IMR-90 (cell line): ENCODE data around the gene CSHL1. TPM values are rescaled to one million over a fixed set of nuclear protein-coding genes. Genes with fewer than 3 reads are reported as not detected.
"Not testable (repeated sequence)": the region's sequence is repeated elsewhere in the genome, so short reads cannot be mapped to it uniquely, and the experiment has no call there.

Experiments
- ATAC-seq: fragments of 200-7000 bp; cut with Tn5 transposase; 2 replicates; pipeline ENCODE4 v1.9.1; 2020; ENCODE audit warnings: low read depth, mild to moderate bottlenecking, moderate library complexity
- BruUV-seq: library from RNA; stranded (reverse); fragments of 400-500 nt; replicated peaks from 2 replicates; lab custom pipeline; 2021; lab: Mats Ljungman, UMichigan
- CTCF ChIA-PET: fragments of 300-600 bp; formaldehyde crosslinking; extraction: SDS; loops from one replicate; lab custom pipeline; 2021; ENCODE audit warnings: antibody characterized with exemption; lab: Yijun Ruan, JAX
- POLR2A ChIA-PET: fragments of 300-600 bp; sonication (Branson Sonifier 250); formaldehyde crosslinking; loops from one replicate; lab custom pipeline; 2022; ENCODE audit warnings: antibody characterized with exemption; ENCODE audit not compliant: unreplicated experiment; lab: Charles Lee
- DNase-seq: peaks from one replicate; pipeline ENCODE4 v3.0.0; 2013
- H2AFZ ChIP-seq: replicated peaks from 2 replicates; pipeline ENCODE3; 2013; ENCODE audit warnings: low read length, mild to moderate bottlenecking; ENCODE audit not compliant: poor library complexity
- H2AK5ac ChIP-seq: 2 replicates; pipeline ENCODE4 v1.6.1; 2013; ENCODE audit warnings: low read depth, low read length, inconsistent platforms
- H2AK9ac ChIP-seq: replicated peaks from 2 replicates; pipeline ENCODE3; 2013; ENCODE audit warnings: mild to moderate bottlenecking, low read depth, low read length, moderate library complexity; ENCODE audit not compliant: poor library complexity
- H2BK120ac ChIP-seq: 2 replicates; pipeline ENCODE4 v1.6.1; 2013; ENCODE audit warnings: low read depth, low read length, inconsistent platforms
- H2BK15ac ChIP-seq: 3 replicates; pipeline ENCODE4 v1.6.1; 2013; ENCODE audit warnings: low read depth, low read length, inconsistent platforms
- H2BK20ac ChIP-seq: 2 replicates; pipeline ENCODE4 v1.6.1; 2013; ENCODE audit warnings: low read depth, mild to moderate bottlenecking, inconsistent platforms, low read length, moderate library complexity
- H2BK5ac ChIP-seq: 2 replicates; pipeline ENCODE4 v1.6.1; 2013; ENCODE audit warnings: mild to moderate bottlenecking, low read depth, low read length, inconsistent platforms; ENCODE audit not compliant: poor library complexity, severe bottlenecking
- H3K14ac ChIP-seq: replicated peaks from 2 replicates; pipeline ENCODE4 v1.6.1; 2013; ENCODE audit warnings: low read depth, low read length, inconsistent platforms
- H3K18ac ChIP-seq: 2 replicates; pipeline ENCODE4 v1.6.1; 2013; ENCODE audit warnings: low read depth, low read length, control low read depth
- H3K23ac ChIP-seq: 2 replicates; pipeline ENCODE4 v1.6.1; 2013; ENCODE audit warnings: low read depth, low read length, inconsistent platforms
- H3K27ac ChIP-seq: 2 replicates; pipeline ENCODE4 v1.5.1; 2013; ENCODE audit warnings: mild to moderate bottlenecking, control low read depth, low read length; ENCODE audit not compliant: insufficient read depth
- H3K27me3 ChIP-seq: 2 replicates; pipeline ENCODE4 v1.6.1; 2013; ENCODE audit warnings: low read length; ENCODE audit not compliant: control insufficient read depth, insufficient read depth
- H3K36me3 ChIP-seq: 2 replicates; pipeline ENCODE4 v1.6.1; 2013; ENCODE audit warnings: low read length, mixed read lengths; ENCODE audit not compliant: control insufficient read depth, insufficient read depth
- H3K4ac ChIP-seq: 2 replicates; pipeline ENCODE4 v1.6.1; 2013; ENCODE audit warnings: low read depth, low read length, inconsistent platforms
- H3K4me1 ChIP-seq: 2 replicates; pipeline ENCODE4 v1.6.1; 2013; ENCODE audit warnings: low read length, mixed read lengths; ENCODE audit not compliant: control insufficient read depth, insufficient read depth
- H3K4me2 ChIP-seq: 2 replicates; pipeline ENCODE4 v1.6.1; 2013; ENCODE audit warnings: low read depth, mild to moderate bottlenecking, control low read depth, low read length, moderate library complexity
- H3K4me3 ChIP-seq: 2 replicates; pipeline ENCODE4 v1.5.1; 2013; ENCODE audit warnings: low read depth, mild to moderate bottlenecking, control low read depth, low read length, moderate library complexity; ENCODE audit not compliant: insufficient read depth
- H3K56ac ChIP-seq: 2 replicates; pipeline ENCODE4 v1.6.1; 2013; ENCODE audit warnings: low read length, inconsistent platforms; ENCODE audit not compliant: insufficient read depth; ENCODE audit errors: extremely low read depth
- H3K79me1 ChIP-seq, 2 experiments: 2 replicates each; pipeline ENCODE4 v1.6.1; 2013; ENCODE audit warnings: low read length in 2 of 2, inconsistent platforms in 1 of 2, low read depth in 1 of 2
- H3K9ac ChIP-seq: 2 replicates; pipeline ENCODE4 v1.6.1; 2013; ENCODE audit warnings: low read depth, low read length, control low read depth
- H3K9me1 ChIP-seq: 2 replicates; pipeline ENCODE4 v1.6.1; 2013; ENCODE audit warnings: low read length, inconsistent platforms; ENCODE audit not compliant: insufficient read depth
- H3K9me3 ChIP-seq: 2 replicates; pipeline ENCODE4 v1.6.1; 2013; ENCODE audit warnings: low read length; ENCODE audit not compliant: control insufficient read depth, insufficient read depth
- H4K20me1 ChIP-seq: 2 replicates; pipeline ENCODE4 v1.6.1; 2013; ENCODE audit warnings: low read length, inconsistent platforms; ENCODE audit not compliant: insufficient read depth
- H4K5ac ChIP-seq: 2 replicates; pipeline ENCODE4 v1.6.1; 2013; ENCODE audit warnings: mild to moderate bottlenecking, low read depth, low read length, control low read depth
- H4K8ac ChIP-seq, 2 experiments: 2 replicates each; pipeline ENCODE4 v1.6.1; 2013; ENCODE audit warnings: low read depth in 2 of 2, low read length in 2 of 2, control low read depth in 1 of 2, inconsistent platforms in 1 of 2
- H4K91ac ChIP-seq: 2 replicates; pipeline ENCODE4 v1.6.1; 2013; ENCODE audit warnings: low read depth, low read length, inconsistent platforms; ENCODE audit not compliant: insufficient read depth
- WGBS, 2 experiments: methylation state at CpG; one replicate each; pipeline versions ENCODE4 v1.1.5 to v1.1.7; 2013; ENCODE audit warnings: missing lambda C conversion rate in 2 of 2; ENCODE audit not compliant: insufficient read length in 1 of 2; ENCODE audit errors: extremely low coverage in 2 of 2; 5-methylcytosine and 5-hydroxymethylcytosine counted together
- dilution Hi-C: fragments of 300-500 bp; cut with HindIII; formaldehyde crosslinking; loops from one replicate; pipeline ENCODE4 v1.14.3; 2018; ENCODE audit warnings: low sequenced_read_pairs; ENCODE audit not compliant: unreplicated experiment
- in situ Hi-C: fragments of 300-500 bp; cut with MboI; formaldehyde crosslinking; loops from 3 replicates; pipeline ENCODE4 v1.14.3; 2019; ENCODE audit warnings: low sequenced_read_pairs, inconsistent platforms, mixed read lengths
- intact Hi-C: fragments of 100-400 bp; cut with micrococcal nuclease; formaldehyde crosslinking; loops from 2 replicates; pipeline ENCODE4 v1.10.0; 2022
- polyA plus RNA-seq, 3 experiments: library from polyadenylated mRNA; depleted of rRNA; stranded (reverse); fragments of >200 nt; gene quantifications; 2 replicates each; pipeline ENCODE4 v1.2.3, GENCODE V29; 2012; ENCODE audit warnings: low replicate concordance in 1 of 3
- total RNA-seq: library from RNA; depleted of rRNA; stranded (reverse); fragments of >200 nt; gene quantifications from 2 replicates; pipeline ENCODE4 v1.2.3, GENCODE V29; 2012

Gene CSHL1
- total and polyA plus RNA-seq, 2 of the 4 experiments (the other 2 are of a cell fraction): not detected

- not testable (repeated sequence) for ATAC-seq, H2AFZ ChIP-seq
These were observed 36.9 kb downstream of the CSHL1 start for GRCh38 chr17:63874061-63874626.

GRCh38 chr17:63873577-63873976 lies 37.5 kb downstream of the CSHL1 start, which contains the start of gene CSH2:
CSH2 (minus strand) TSS chr17:63873677; CDS start chr17:63873614, 63 bp downstream.
- H2BK15ac ChIP-seq, H2BK5ac ChIP-seq, H3K79me1 ChIP-seq, H3K4me1 ChIP-seq, H3K23ac ChIP-seq, H2BK120ac ChIP-seq, DNase-seq, BruUV-seq, dilution Hi-C loops, H3K4me2 ChIP-seq, H2AK9ac ChIP-seq, H3K4ac ChIP-seq, H2AFZ ChIP-seq, H3K9me3 ChIP-seq, H4K8ac ChIP-seq, H4K5ac ChIP-seq, H3K56ac ChIP-seq, H3K9ac ChIP-seq, in situ Hi-C loops, H2BK20ac ChIP-seq, H4K91ac ChIP-seq, H4K20me1 ChIP-seq, intact Hi-C loops, CTCF ChIA-PET, H3K27ac ChIP-seq, H3K14ac ChIP-seq, H3K9me1 ChIP-seq, POLR2A ChIA-PET, H3K4me3 ChIP-seq, H2AK5ac ChIP-seq, H3K18ac ChIP-seq, ATAC-seq, H3K36me3 ChIP-seq: not testable (repeated sequence)
- peaks cover 14% of the 10 kb centered on the region for H3K27me3 ChIP-seq
- WGBS, 2 experiments: no CpG with 5 or more reads among the region's 7 CpGs

More at GRCh38 chr17:63874061-63874626, 36.9 kb downstream of the CSHL1 start:
- H4K20me1 ChIP-seq, H3K56ac ChIP-seq, H2AK9ac ChIP-seq, H3K36me3 ChIP-seq, H3K4me1 ChIP-seq, H3K4me2 ChIP-seq, H3K23ac ChIP-seq, POLR2A ChIA-PET, CTCF ChIA-PET, H3K79me1 ChIP-seq, H3K9me3 ChIP-seq, H3K4me3 ChIP-seq, in situ Hi-C loops, H3K18ac ChIP-seq, H4K5ac ChIP-seq, H2BK20ac ChIP-seq, H2BK5ac ChIP-seq, H3K4ac ChIP-seq, DNase-seq, H3K9ac ChIP-seq, H3K27ac ChIP-seq, intact Hi-C loops, BruUV-seq, H3K9me1 ChIP-seq, H4K91ac ChIP-seq, H4K8ac ChIP-seq, H2AK5ac ChIP-seq, H3K14ac ChIP-seq, H2BK15ac ChIP-seq, dilution Hi-C loops, H2BK120ac ChIP-seq: not testable (repeated sequence)
- H3K27me3 ChIP-seq: peaks cover 14% of the 10 kb centered on the region
- WGBS, 2 experiments: 0% methylated on average over 1 of the region's 8 CpGs; no CpG with 5 or more reads in 1 of the 2 experiments
